Astrocyte (in vitro differentiated cells and primary cell): ENCODE results near the gene NDUFAB1. TPM values are rescaled to one million over a fixed set of nuclear protein-coding genes. Genes with fewer than 3 reads are reported as not detected.
"Not testable (repeated sequence)": the region's sequence is repeated elsewhere in the genome, so short reads cannot be mapped to it uniquely, and the experiment has no call there.

Source experiments
- DNase-seq: peaks from one replicate; pipeline ENCODE4 v3.0.0-alpha.2; 2010; ENCODE audit warnings: low read depth
- FAIRE-seq: peaks from 2 replicates; lab custom pipeline; 2011; peaks lifted over from hg19 to GRCh38; lab: Jason Lieb, UNC
- H2AFZ ChIP-seq: 2 replicates; pipeline ENCODE4 v1.6.0; 2012; ENCODE audit warnings: low read depth, low read length, inconsistent platforms
- H3K27ac ChIP-seq: 2 replicates; pipeline ENCODE4 v1.5.1; 2011; ENCODE audit warnings: low read depth, low read length, inconsistent platforms
- H3K27me3 ChIP-seq: 2 replicates; pipeline ENCODE4 v1.6.0; 2011; ENCODE audit warnings: low read length, inconsistent platforms; ENCODE audit not compliant: insufficient read depth
- H3K36me3 ChIP-seq: 2 replicates; pipeline ENCODE4 v1.5.1; 2011; ENCODE audit warnings: low read length, inconsistent platforms; ENCODE audit not compliant: insufficient read depth
- H3K4me1 ChIP-seq: 2 replicates; pipeline ENCODE4 v1.5.1; 2011; ENCODE audit warnings: low read length, inconsistent platforms; ENCODE audit not compliant: insufficient read depth
- H3K4me2 ChIP-seq: 2 replicates; pipeline ENCODE4 v1.6.0; 2012; ENCODE audit warnings: low read length, inconsistent platforms
- H3K4me3 ChIP-seq: 2 replicates; pipeline ENCODE4 v1.5.1; 2011; ENCODE audit warnings: low read depth, mild to moderate bottlenecking, low read length, inconsistent platforms; ENCODE audit not compliant: insufficient read depth
- H3K79me2 ChIP-seq: 2 replicates; pipeline ENCODE4 v1.6.0; 2012; ENCODE audit warnings: mild to moderate bottlenecking, low read length, inconsistent platforms; ENCODE audit not compliant: insufficient read depth
- H3K9ac ChIP-seq: 2 replicates; pipeline ENCODE4 v1.6.0; 2012; ENCODE audit warnings: mild to moderate bottlenecking, low read length, inconsistent platforms
- H3K9me3 ChIP-seq: 2 replicates; pipeline ENCODE4 v1.5.1; 2012; ENCODE audit warnings: low read depth, mild to moderate bottlenecking, low read length, inconsistent platforms; ENCODE audit not compliant: insufficient read depth
- H4K20me1 ChIP-seq: 2 replicates; pipeline ENCODE4 v1.6.0; 2012; ENCODE audit warnings: low read length, inconsistent platforms; ENCODE audit not compliant: insufficient read depth
- H3K27ac Mint-ChIP-seq: one replicate; pipeline ENCODE4 v1.8.0; 2021; ENCODE audit warnings: mild to moderate bottlenecking, mixed read lengths; ENCODE audit not compliant: unreplicated experiment
- H3K27me3 Mint-ChIP-seq: one replicate; pipeline ENCODE4 v1.8.0; 2021; ENCODE audit warnings: low read depth, mixed read lengths; ENCODE audit not compliant: unreplicated experiment
- H3K36me3 Mint-ChIP-seq: one replicate; pipeline ENCODE4 v1.8.0; 2021; ENCODE audit warnings: low read depth, mixed read lengths; ENCODE audit not compliant: unreplicated experiment
- H3K4me1 Mint-ChIP-seq: one replicate; pipeline ENCODE4 v1.8.0; 2021; ENCODE audit warnings: low read depth, mixed read lengths; ENCODE audit not compliant: unreplicated experiment
- H3K4me3 Mint-ChIP-seq: one replicate; pipeline ENCODE4 v1.8.0; 2021; ENCODE audit warnings: mild to moderate bottlenecking, moderate library complexity, mixed read lengths; ENCODE audit not compliant: unreplicated experiment
- H3K9me3 Mint-ChIP-seq: one replicate; pipeline ENCODE4 v1.8.0; 2021; ENCODE audit warnings: mild to moderate bottlenecking, mixed read lengths; ENCODE audit not compliant: unreplicated experiment
- CTCF ChIP-seq: IDR thresholded peaks from 2 replicates; pipeline ENCODE4 v1.5.1; 2011; ENCODE audit warnings: low read depth, mild to moderate bottlenecking, inconsistent platforms, low read length, moderate library complexity; ENCODE audit not compliant: insufficient read depth
- EZH2 ChIP-seq: IDR thresholded peaks from 2 replicates; pipeline ENCODE4 v1.6.1; 2012; ENCODE audit warnings: mild to moderate bottlenecking, low read length, inconsistent platforms; ENCODE audit not compliant: insufficient read depth
- total RNA-seq: library from RNA; stranded (reverse); gene quantifications from 2 replicates; pipeline ENCODE4 v1.2.1, GENCODE V29; 2021

NDUFAB1 gene
- total RNA-seq, 1 donor from 2014 or later, result 92.5 TPM

DNA sequence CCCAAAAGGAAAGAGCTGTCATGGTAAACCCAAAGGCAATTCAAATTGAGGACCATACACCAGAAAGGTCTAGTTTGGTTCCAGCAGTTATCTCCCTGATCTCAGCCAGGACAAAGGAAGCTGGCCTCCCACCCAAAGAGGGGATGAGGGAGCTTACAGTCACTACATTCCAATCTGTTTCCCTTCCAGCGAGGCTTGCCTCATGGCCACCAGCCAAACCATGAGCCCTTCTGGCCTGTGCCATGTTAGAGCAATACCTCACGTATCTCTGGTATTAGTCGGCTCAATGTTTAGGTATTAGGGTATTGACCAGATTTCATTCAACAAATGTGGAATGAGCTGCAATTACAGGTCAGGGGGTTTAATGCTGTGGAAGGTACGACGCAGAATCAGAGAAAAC lies 8.4 kb downstream of the NDUFAB1 start:
- peak overlapping the region; percentile 46 for H3K9ac ChIP-seq
- Mint-ChIP-seq H3K4me1 (peaks cover 5% of the 10 kb centered on the region), H3K9me3 (peaks cover 2% of the 10 kb centered on the region), H3K4me3 (no peak overlapping the region), H3K27me3 (no peaks in the 10 kb centered on the region), H3K27ac (peak overlapping the region; percentile 41), H3K36me3 (peaks cover 21% of the 10 kb centered on the region)
- H3K9me3 ChIP-seq, result no peaks in the 10 kb centered on the region
- peaks cover 16% of the 10 kb centered on the region for H3K4me1 ChIP-seq
- H3K4me3 ChIP-seq, result no peak overlapping the region
- peak overlapping the region; percentile 72 for H3K27ac ChIP-seq
- no peak overlapping the region for H2AFZ ChIP-seq
- peaks cover 61% of the 10 kb centered on the region for H3K79me2 ChIP-seq
- H4K20me1 ChIP-seq, result peaks cover 52% of the 10 kb centered on the region
- DNase-seq (peak; percentile 96), FAIRE-seq (peak; percentile 50)
- peaks cover 38% of the 10 kb centered on the region for H3K36me3 ChIP-seq
- TF ChIP-seq EZH2, result no peak
- TF ChIP-seq CTCF, result no peak
- H3K27me3 ChIP-seq, result no peaks in the 10 kb centered on the region
- H3K4me2 ChIP-seq, result peak overlapping the region; percentile 69

DNA sequence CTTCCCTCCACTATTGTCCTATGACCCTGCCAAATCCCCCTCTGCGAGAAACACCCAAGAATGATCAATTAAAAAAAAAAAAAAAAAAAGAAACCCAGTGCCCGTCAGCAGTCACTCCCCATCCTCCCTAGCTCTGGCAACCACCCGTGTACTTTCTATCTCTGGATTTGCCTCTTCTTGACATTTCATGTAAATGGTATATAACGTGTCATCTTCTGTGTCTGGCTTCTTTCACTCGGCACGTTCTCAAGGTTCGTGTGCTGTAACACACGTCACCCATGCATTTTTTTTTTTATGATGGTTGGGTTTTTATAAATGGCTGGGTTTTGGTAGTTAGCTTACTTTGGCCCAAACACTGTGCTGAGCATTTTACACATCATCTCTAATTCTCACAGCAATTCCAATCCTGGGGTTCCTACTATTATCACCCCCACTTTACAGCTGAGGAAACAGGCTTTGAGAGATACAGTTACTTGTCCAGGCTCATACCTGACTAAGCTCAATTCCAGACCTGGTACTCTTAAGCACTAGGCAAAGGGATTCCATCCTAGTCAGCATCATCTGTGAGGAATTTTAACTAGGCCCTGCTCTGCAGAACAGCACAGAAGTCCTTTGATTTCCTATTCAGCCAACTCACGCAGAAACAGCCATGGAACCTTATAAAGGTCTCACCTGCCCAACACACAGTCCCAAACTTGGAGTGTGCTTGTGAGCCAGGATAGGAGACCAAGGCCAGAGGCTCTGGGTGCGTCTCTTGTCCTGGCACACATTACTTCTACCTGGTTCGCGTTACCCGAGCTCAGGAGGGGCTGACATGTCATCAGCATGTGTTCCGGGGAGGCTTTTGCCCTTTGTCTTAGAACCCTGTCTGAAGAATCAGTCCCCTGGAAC lies 11.7 kb downstream of the NDUFAB1 start:
- H3K9ac ChIP-seq, result no peak overlapping the region
- no peak overlapping the region for H3K4me2 ChIP-seq
- H3K79me2 ChIP-seq, result peaks cover 28% of the 10 kb centered on the region
- H3K27me3 ChIP-seq, result no peaks in the 10 kb centered on the region
- DNase-seq, result no peak
- no peak overlapping the region for H3K27ac ChIP-seq
- peaks cover 16% of the 10 kb centered on the region for H3K4me1 ChIP-seq
- H3K9me3 ChIP-seq, result no peaks in the 10 kb centered on the region
- Mint-ChIP-seq H3K4me1 (peaks cover 5% of the 10 kb centered on the region), H3K4me3 (no peak overlapping the region), H3K9me3 (peaks cover 2% of the 10 kb centered on the region), H3K27ac (no peak overlapping the region), H3K36me3 (peaks cover 11% of the 10 kb centered on the region), H3K27me3 (no peaks in the 10 kb centered on the region)
- H3K4me3 ChIP-seq, result no peak overlapping the region
- H4K20me1 ChIP-seq, result peaks cover 24% of the 10 kb centered on the region
- no peak for FAIRE-seq
- peaks cover 37% of the 10 kb centered on the region for H3K36me3 ChIP-seq
- TF ChIP-seq EZH2, result no peak
- TF ChIP-seq CTCF, result no peak
- no peak overlapping the region for H2AFZ ChIP-seq

GRCh38 chr16:23583271-23583670 lies 12.8 kb downstream of the NDUFAB1 start:
- H3K4me1 ChIP-seq, result peaks cover 12% of the 10 kb centered on the region
- H3K9me3 ChIP-seq, H3K4me3 ChIP-seq, H3K4me2 ChIP-seq, H3K27ac Mint-ChIP-seq, H3K4me1 Mint-ChIP-seq, FAIRE-seq, H3K9me3 Mint-ChIP-seq, H3K4me3 Mint-ChIP-seq, H3K27me3 Mint-ChIP-seq, H3K27ac ChIP-seq, H3K27me3 ChIP-seq, H3K9ac ChIP-seq, DNase-seq, H2AFZ ChIP-seq: not testable (repeated sequence)
- peaks cover 13% of the 10 kb centered on the region for H3K36me3 Mint-ChIP-seq
- H3K36me3 ChIP-seq, result peaks cover 33% of the 10 kb centered on the region
- peaks cover 13% of the 10 kb centered on the region for H4K20me1 ChIP-seq
- peaks cover 16% of the 10 kb centered on the region for H3K79me2 ChIP-seq
